ENCODE measurements around the gene HSD3B1.

DNA sequence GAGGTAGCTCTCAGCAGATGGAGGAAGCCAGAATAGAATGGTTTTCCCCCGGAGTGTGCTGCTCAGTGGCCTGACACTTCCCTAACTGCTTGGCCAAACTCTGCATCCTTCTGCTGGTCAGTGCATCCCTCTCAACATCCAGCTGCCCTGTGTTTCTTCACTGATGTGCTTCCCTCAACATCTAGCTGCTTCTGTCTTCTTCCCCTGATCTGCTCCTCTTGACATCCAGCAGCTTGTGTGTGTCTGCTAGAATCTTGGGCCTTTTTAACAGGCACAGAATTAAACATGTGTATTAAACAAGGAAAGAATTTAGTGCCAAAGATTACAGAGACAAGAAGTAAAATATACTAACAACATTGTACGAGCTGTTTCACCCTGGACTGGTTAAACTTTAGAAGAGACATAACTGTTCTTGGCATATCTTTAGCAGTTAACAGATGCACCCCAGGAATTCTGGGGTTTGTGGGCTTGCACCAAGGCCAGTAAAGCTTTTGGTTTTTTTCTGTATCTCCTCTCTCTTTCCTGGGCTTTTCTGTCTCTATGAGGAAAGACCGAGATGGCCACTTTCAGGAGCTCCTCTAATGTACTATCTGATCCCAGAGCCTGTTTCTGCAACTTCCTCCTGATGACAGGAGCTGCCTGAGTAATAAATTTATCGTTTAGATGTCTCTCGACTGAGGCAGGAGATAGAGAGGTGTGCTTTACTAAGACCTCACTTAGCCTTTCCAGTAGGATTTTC lies 34.8 kb upstream of the HSD3B1 start:
- TF ChIP-seq POLR2A (IDR thresholded peaks at IDR 0.05) (no peak), EP300 (IDR thresholded peaks at IDR 0.05) (no peak)
- TF ChIP-seq, protein P1, sequence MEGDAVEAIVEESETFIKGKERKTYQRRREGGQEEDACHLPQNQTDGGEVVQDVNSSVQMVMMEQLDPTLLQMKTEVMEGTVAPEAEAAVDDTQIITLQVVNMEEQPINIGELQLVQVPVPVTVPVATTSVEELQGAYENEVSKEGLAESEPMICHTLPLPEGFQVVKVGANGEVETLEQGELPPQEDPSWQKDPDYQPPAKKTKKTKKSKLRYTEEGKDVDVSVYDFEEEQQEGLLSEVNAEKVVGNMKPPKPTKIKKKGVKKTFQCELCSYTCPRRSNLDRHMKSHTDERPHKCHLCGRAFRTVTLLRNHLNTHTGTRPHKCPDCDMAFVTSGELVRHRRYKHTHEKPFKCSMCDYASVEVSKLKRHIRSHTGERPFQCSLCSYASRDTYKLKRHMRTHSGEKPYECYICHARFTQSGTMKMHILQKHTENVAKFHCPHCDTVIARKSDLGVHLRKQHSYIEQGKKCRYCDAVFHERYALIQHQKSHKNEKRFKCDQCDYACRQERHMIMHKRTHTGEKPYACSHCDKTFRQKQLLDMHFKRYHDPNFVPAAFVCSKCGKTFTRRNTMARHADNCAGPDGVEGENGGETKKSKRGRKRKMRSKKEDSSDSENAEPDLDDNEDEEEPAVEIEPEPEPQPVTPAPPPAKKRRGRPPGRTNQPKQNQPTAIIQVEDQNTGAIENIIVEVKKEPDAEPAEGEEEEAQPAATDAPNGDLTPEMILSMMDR (IDR thresholded peaks at IDR 0.05) = no peak
